GM23338 (cell line): ENCODE measurements around the gene CALY. TPM values are rescaled to one million over a fixed set of nuclear protein-coding genes. Genes with fewer than 3 reads are reported as not detected.
A peak's percentile ranks its signal among the peaks of the same experiment; 100 is the strongest.

Source experiments
- ATAC-seq: fragments of 200-7000 bp; cut with Tn5 transposase; 3 replicates; pipeline ENCODE4 v1.9.1; 2020
- DNase-seq: peaks from one replicate; pipeline ENCODE4 v3.0.0-alpha.2; 2015; ENCODE audit warnings: low spot score
- H2AFZ ChIP-seq: fragments of 200-600 bp; sonication (generic); 2 replicates; pipeline ENCODE4 v1.8.0; 2016; ENCODE audit warnings: antibody characterized with exemption, mild to moderate bottlenecking, moderate library complexity
- H3F3A ChIP-seq: fragments of 200-600 bp; sonication (generic); replicated peaks from 2 replicates; pipeline ENCODE4 v1.8.0; 2017; ENCODE audit warnings: antibody characterized with exemption, mixed run types, low read depth
- H3K27ac ChIP-seq: fragments of 200-600 bp; sonication (generic); 2 replicates; pipeline ENCODE4 v1.6.1; 2016; ENCODE audit warnings: low read depth
- H3K27me3 ChIP-seq: fragments of 200-600 bp; sonication (generic); 2 replicates; pipeline ENCODE4 v1.8.0; 2016; ENCODE audit warnings: mild to moderate bottlenecking, mixed run types, moderate library complexity; ENCODE audit not compliant: insufficient read depth
- H3K36me3 ChIP-seq: fragments of 200-600 bp; sonication (generic); 2 replicates; pipeline ENCODE4 v1.8.0; 2016; ENCODE audit warnings: mild to moderate bottlenecking; ENCODE audit not compliant: insufficient read depth
- H3K4me1 ChIP-seq: fragments of 200-600 bp; sonication (generic); 2 replicates; pipeline ENCODE4 v1.8.0; 2016; ENCODE audit warnings: mild to moderate bottlenecking, moderate library complexity; ENCODE audit not compliant: insufficient read depth
- H3K4me2 ChIP-seq: fragments of 200-600 bp; sonication (generic); 2 replicates; pipeline ENCODE4 v1.7.1; 2017; ENCODE audit warnings: mixed run types
- H3K4me3 ChIP-seq: fragments of 200-600 bp; sonication (generic); 2 replicates; pipeline ENCODE4 v1.6.1; 2016; ENCODE audit warnings: mixed run types
- H3K79me2 ChIP-seq: fragments of 200-600 bp; sonication (generic); replicated peaks from 2 replicates; pipeline ENCODE4 v1.8.0; 2017; ENCODE audit warnings: mild to moderate bottlenecking; ENCODE audit not compliant: insufficient read depth
- H3K9me2 ChIP-seq: fragments of 200-600 bp; sonication (generic); 2 replicates; pipeline ENCODE4 v1.8.0; 2017; ENCODE audit not compliant: insufficient read depth
- H4K20me1 ChIP-seq: fragments of 200-600 bp; sonication (generic); replicated peaks from 2 replicates; pipeline ENCODE4 v1.8.0; 2017; ENCODE audit warnings: mild to moderate bottlenecking; ENCODE audit not compliant: insufficient read depth
- H3K27ac Mint-ChIP-seq: 2 replicates; pipeline ENCODE4 v1.8.0; 2020; ENCODE audit warnings: inconsistent platforms, mild to moderate bottlenecking, moderate library complexity, mixed read lengths
- H3K27me3 Mint-ChIP-seq: 3 replicates; pipeline ENCODE4 v1.8.0; 2022; ENCODE audit warnings: low read depth, mild to moderate bottlenecking, moderate library complexity, mixed read lengths, inconsistent platforms; ENCODE audit not compliant: insufficient read depth, poor library complexity
- H3K36me3 Mint-ChIP-seq: 3 replicates; pipeline ENCODE4 v1.8.0; 2021; ENCODE audit warnings: low read depth, mild to moderate bottlenecking, inconsistent platforms, moderate library complexity, mixed read lengths
- H3K4me1 Mint-ChIP-seq: 3 replicates; pipeline ENCODE4 v1.8.0; 2020; ENCODE audit warnings: mild to moderate bottlenecking, inconsistent platforms, mixed read lengths
- H3K4me3 Mint-ChIP-seq: 3 replicates; pipeline ENCODE4 v1.8.0; 2021; ENCODE audit warnings: moderate library complexity, mild to moderate bottlenecking, inconsistent platforms, mixed read lengths
- H3K9me3 Mint-ChIP-seq: 3 replicates; pipeline ENCODE4 v1.8.0; 2020; ENCODE audit warnings: moderate library complexity, mild to moderate bottlenecking, inconsistent platforms, mixed read lengths
- EZH2phosphoT487 ChIP-seq: fragments of 200-600 bp; sonication (generic); IDR thresholded peaks from one replicate; pipeline ENCODE4 v1.8.1; 2018; ENCODE audit warnings: antibody characterized with exemption; ENCODE audit not compliant: unreplicated experiment
- REST ChIP-seq: IDR thresholded peaks from one replicate; pipeline ENCODE4 v1.6.1; 2018; ENCODE audit warnings: antibody characterized with exemption; ENCODE audit not compliant: unreplicated experiment
- STAT1 ChIP-seq: IDR thresholded peaks from one replicate; pipeline ENCODE4 v1.6.1; 2016; ENCODE audit warnings: antibody characterized with exemption; ENCODE audit not compliant: unreplicated experiment
- polyA plus RNA-seq: library from polyadenylated mRNA; unstranded; fragments of >200 nt; fragmentation: Nextera tagmentation; extraction: Ambion mirVana; gene quantifications from 2 replicates; pipeline ENCODE4 v1.2.1, GENCODE V29; 2016
- total RNA-seq: library from RNA; depleted of rRNA; stranded (reverse); fragments of >200 nt; shearing (Covaris generic); gene quantifications from 2 replicates; pipeline ENCODE4 v1.2.3, GENCODE V29; 2014
- TF ChIP-seq, protein P1 (sequence below), 2 experiments: fragments of 200-600 bp in 1 of 2; sonication (generic) in 1 of 2; conservative IDR thresholded peaks; 2 replicates each; pipeline versions ENCODE4 v1.5.1 to v1.6.1; 2016 to 2017; ENCODE audit warnings: antibody characterized with exemption in 2 of 2, low read depth in 2 of 2, mild to moderate bottlenecking in 2 of 2, moderate library complexity in 1 of 2
- TF ChIP-seq, protein P2 (sequence below): IDR thresholded peaks from 2 replicates; pipeline ENCODE4 v1.6.1; 2016; ENCODE audit warnings: antibody characterized with exemption

The CALY gene
- total and polyA plus RNA-seq, 2 experiments from 2014 or later = 1.0 to 8.0 TPM

GRCh38 chr10:133302230-133302629 is 34.5 kb downstream of the CALY start:
- H3K27me3 Mint-ChIP-seq = peaks cover 2% of the 10 kb centered on the region
- no peak for ATAC-seq
- no peak overlapping the region for H3K4me3 ChIP-seq
- peaks cover 35% of the 10 kb centered on the region for H3K79me2 ChIP-seq
- peaks cover 17% of the 10 kb centered on the region for H3K36me3 ChIP-seq
- H4K20me1 ChIP-seq = peaks cover 17% of the 10 kb centered on the region
- H3K9me2 ChIP-seq = no peaks in the 10 kb centered on the region
- no peak overlapping the region for H2AFZ ChIP-seq
- H3K4me2 ChIP-seq = no peak overlapping the region
- H3K36me3 Mint-ChIP-seq = peaks cover 42% of the 10 kb centered on the region
- peaks cover 4% of the 10 kb centered on the region for H3K4me1 Mint-ChIP-seq
- peaks cover 3% of the 10 kb centered on the region; the same call in 1 of the 2 replicates for H3K4me1 ChIP-seq
- H3K27ac Mint-ChIP-seq = no peak overlapping the region
- H3K4me3 Mint-ChIP-seq = no peak overlapping the region
- TF ChIP-seq, protein P1, sequence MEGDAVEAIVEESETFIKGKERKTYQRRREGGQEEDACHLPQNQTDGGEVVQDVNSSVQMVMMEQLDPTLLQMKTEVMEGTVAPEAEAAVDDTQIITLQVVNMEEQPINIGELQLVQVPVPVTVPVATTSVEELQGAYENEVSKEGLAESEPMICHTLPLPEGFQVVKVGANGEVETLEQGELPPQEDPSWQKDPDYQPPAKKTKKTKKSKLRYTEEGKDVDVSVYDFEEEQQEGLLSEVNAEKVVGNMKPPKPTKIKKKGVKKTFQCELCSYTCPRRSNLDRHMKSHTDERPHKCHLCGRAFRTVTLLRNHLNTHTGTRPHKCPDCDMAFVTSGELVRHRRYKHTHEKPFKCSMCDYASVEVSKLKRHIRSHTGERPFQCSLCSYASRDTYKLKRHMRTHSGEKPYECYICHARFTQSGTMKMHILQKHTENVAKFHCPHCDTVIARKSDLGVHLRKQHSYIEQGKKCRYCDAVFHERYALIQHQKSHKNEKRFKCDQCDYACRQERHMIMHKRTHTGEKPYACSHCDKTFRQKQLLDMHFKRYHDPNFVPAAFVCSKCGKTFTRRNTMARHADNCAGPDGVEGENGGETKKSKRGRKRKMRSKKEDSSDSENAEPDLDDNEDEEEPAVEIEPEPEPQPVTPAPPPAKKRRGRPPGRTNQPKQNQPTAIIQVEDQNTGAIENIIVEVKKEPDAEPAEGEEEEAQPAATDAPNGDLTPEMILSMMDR (conservative IDR thresholded peaks at IDR 0.05; ENCODE audit: low read depth in 2 of 2) = 0 out of 4 replicates have a peak, but pooled peaks of 1 of the 2 experiments have one; percentile 17
- no peak for TF ChIP-seq STAT1
- no peak for DNase-seq
- no peaks in the 10 kb centered on the region; the same call in 1 of the 2 replicates for H3F3A ChIP-seq
- H3K27me3 ChIP-seq = no peaks in the 10 kb centered on the region
- no peaks in the 10 kb centered on the region for H3K9me3 Mint-ChIP-seq
- H3K27ac ChIP-seq = no peak overlapping the region

DNA sequence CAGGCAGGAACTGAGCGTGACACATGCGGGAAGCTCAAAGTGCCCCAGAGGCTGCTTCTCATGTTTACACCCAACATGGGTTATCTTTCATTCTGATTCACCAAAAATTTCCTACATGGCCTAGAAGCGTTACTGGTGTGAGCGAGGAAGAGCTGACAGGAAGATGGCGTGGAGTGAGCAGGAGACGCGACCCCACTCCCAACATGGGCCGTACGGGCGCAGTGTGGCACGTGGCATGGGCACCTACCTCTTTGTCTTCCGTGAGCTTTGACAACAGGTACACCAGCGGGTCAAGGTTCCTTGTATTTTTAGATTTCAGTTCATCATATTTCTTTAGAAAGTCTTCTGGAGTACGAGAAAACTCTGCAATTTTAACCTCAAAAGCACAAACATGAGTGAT is 37.0 kb downstream of the CALY start:
- Histone ChIP-seq H3K36me3 (peaks cover 17% of the 10 kb centered on the region), H3F3A (no peaks in the 10 kb centered on the region; the same call in 1 of the 2 replicates), H3K27me3 (no peaks in the 10 kb centered on the region), H3K4me2 (no peak overlapping the region), H3K9me2 (no peaks in the 10 kb centered on the region), H3K4me1 (no peaks in the 10 kb centered on the region), H2AFZ (no peak overlapping the region), H3K4me3 (no peak overlapping the region), H4K20me1 (peaks cover 11% of the 10 kb centered on the region), H3K27ac (no peak overlapping the region), H3K79me2 (peaks cover 15% of the 10 kb centered on the region)
- peaks cover 59% of the 10 kb centered on the region for H3K36me3 Mint-ChIP-seq
- H3K9me3 Mint-ChIP-seq = no peaks in the 10 kb centered on the region
- ATAC-seq = no peak
- H3K4me3 Mint-ChIP-seq = no peak overlapping the region
- H3K27me3 Mint-ChIP-seq = peaks cover 2% of the 10 kb centered on the region
- no peak for DNase-seq
- no peaks in the 10 kb centered on the region for H3K4me1 Mint-ChIP-seq
- no peak overlapping the region for H3K27ac Mint-ChIP-seq
- TF ChIP-seq, protein P2, sequence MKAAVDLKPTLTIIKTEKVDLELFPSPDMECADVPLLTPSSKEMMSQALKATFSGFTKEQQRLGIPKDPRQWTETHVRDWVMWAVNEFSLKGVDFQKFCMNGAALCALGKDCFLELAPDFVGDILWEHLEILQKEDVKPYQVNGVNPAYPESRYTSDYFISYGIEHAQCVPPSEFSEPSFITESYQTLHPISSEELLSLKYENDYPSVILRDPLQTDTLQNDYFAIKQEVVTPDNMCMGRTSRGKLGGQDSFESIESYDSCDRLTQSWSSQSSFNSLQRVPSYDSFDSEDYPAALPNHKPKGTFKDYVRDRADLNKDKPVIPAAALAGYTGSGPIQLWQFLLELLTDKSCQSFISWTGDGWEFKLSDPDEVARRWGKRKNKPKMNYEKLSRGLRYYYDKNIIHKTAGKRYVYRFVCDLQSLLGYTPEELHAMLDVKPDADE = no peak
- TF ChIP-seq, protein P1 (conservative IDR thresholded peaks at IDR 0.05; ENCODE audit: low read depth in 2 of 2) = no peak
- TF ChIP-seq EZH2phosphoT487 (no peak), REST (no peak)
